Measurements from ENCODE around the gene TMEM116. TPM values are rescaled to one million over a fixed set of nuclear protein-coding genes. Genes with fewer than 3 reads are reported as not detected.
"Not testable (repeated sequence)": the region's sequence is repeated elsewhere in the genome, so short reads cannot be mapped to it uniquely, and the experiment has no call there.

Gene TMEM116
- total and polyA plus RNA-seq, 12 donors, result 13.3 to 54.1 (median 39.0) TPM

DNA sequence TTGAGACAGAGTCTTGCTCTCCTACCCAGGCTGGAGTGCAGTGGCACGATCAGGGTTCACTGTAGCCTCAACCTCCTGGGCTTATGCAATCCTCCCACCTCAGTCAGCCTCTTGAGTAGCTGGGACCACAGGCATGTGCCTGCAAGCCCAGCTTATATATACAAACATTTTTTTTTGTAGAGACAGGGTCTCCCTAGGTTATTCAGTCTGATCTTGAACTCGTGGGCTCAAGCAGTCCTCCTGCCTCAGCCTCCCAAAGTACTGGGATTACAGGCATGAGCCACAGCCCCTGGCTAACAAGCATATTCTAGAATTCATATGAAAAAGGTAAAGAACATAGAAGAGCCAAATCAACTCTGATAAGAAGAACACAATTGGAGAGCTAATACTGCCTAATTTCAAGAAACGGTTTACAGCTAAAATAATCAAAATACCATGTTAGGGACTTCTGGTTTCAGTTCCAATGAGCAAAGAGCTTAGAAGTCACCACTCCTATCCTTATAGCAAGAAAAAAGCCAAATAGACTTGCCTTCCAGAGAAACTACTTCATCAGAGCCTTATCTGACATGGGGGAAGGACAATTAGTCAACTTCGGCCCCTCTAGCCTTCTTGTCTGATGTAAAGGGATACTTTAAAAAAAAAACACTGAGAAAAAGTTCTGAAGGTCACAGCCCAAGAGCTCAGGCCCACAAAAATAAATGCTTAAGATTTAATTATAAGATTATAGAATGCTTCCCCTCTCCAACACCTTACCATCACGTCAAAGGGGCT, 37.6 kb downstream of the TMEM116 start:
- ATAC-seq (no peak), DNase-seq (no peak)
- WGBS, 2 donors, result 79 to 83% methylated on average over 5 of the region's 5 CpGs
- TF ChIP-seq, protein P1, sequence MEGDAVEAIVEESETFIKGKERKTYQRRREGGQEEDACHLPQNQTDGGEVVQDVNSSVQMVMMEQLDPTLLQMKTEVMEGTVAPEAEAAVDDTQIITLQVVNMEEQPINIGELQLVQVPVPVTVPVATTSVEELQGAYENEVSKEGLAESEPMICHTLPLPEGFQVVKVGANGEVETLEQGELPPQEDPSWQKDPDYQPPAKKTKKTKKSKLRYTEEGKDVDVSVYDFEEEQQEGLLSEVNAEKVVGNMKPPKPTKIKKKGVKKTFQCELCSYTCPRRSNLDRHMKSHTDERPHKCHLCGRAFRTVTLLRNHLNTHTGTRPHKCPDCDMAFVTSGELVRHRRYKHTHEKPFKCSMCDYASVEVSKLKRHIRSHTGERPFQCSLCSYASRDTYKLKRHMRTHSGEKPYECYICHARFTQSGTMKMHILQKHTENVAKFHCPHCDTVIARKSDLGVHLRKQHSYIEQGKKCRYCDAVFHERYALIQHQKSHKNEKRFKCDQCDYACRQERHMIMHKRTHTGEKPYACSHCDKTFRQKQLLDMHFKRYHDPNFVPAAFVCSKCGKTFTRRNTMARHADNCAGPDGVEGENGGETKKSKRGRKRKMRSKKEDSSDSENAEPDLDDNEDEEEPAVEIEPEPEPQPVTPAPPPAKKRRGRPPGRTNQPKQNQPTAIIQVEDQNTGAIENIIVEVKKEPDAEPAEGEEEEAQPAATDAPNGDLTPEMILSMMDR (IDR thresholded peaks at IDR 0.05), result no peak
- Histone ChIP-seq H3K36me3 (peaks cover 0 to 35% (median 0%) of the 10 kb centered on the region in 9 donors), H3K27me3 (no peaks in the 10 kb centered on the region), H3K9me3 (peaks cover 0 to 17% (median 10%) of the 10 kb centered on the region in 11 donors), H3K4me1 (peaks cover 0 to 2% (median 0%) of the 10 kb centered on the region in 9 donors), H3K27ac (no peak overlapping the region), H3K4me3 (no peak overlapping the region)
- intact Hi-C loops (cut with DNase I), result no loop called here

DNA sequence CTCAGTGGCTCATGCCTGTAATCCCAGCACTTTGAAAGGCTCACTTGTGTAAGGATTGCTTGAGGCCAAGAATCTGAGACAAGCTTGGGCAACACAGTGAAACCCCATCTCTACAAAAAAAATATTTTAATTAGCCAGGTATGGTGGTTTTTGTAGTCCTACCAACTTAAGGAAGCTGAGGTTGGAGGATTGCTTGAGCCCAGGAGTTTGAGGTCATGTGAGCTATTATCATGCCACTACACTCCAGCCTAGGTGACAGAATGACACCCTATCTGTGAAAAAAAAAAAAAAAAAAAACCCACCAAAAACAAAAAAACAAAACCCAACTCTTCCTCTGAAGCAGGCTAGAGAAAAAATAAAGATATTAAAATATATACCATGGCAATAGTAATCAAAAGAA, 41.2 kb downstream of the TMEM116 start:
- Histone ChIP-seq H3K27me3 (no peaks in the 10 kb centered on the region), H3K27ac (no peak overlapping the region), H3K4me1 (no peaks in the 10 kb centered on the region), H3K9me3 (peaks cover 0 to 27% (median 14%) of the 10 kb centered on the region in 11 donors), H3K36me3 (peaks cover 0 to 24% (median 0%) of the 10 kb centered on the region in 9 donors), H3K4me3 (no peak overlapping the region)
- TF ChIP-seq, protein P1 (IDR thresholded peaks at IDR 0.05), result no peak
- ATAC-seq, result no peak
- DNase-seq, result no peak
- intact Hi-C loops (cut with DNase I), result no loop called here

DNA sequence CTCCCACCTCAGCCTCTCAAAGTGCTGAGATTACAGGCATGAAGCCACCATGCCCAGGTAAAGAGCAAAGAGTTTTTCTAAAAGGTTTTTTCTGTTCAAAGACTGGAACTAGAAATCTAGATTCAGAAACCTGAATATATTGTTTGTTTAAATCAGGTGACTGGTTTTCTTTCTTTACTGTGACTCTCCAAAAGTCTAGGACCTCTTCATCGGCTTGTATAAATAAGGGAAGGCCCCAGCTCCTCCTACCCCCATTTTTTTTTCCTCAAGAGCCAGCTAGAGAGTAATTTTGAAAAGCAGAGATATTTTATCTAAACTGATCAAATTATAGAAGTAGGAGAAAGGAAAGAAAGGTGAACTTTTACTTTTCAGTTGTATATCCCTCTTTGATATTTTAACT, 48.0 kb downstream of the TMEM116 start:
- no peaks in the 10 kb centered on the region for H3K27me3 ChIP-seq
- ATAC-seq (no peak), DNase-seq (no peak)
- H3K4me3 ChIP-seq, result no peak overlapping the region
- intact Hi-C loops (cut with DNase I), result loop anchor here in 1 of 10 donors (5.0 kb wide), 1 partner anchor 292 kb away; no protein-coding TSS in a partner anchor
- TF ChIP-seq, protein P1 (IDR thresholded peaks at IDR 0.05), result no peak
- no peaks in the 10 kb centered on the region for H3K4me1 ChIP-seq
- H3K36me3 ChIP-seq, result peaks cover 0 to 32% (median 0%) of the 10 kb centered on the region in 9 donors
- peaks cover 0 to 28% (median 4%) of the 10 kb centered on the region in 11 donors for H3K9me3 ChIP-seq
- H3K27ac ChIP-seq, result no peak overlapping the region
- WGBS, 2 donors, result 90 to 96% methylated on average over 1 of the region's 1 CpG

DNA sequence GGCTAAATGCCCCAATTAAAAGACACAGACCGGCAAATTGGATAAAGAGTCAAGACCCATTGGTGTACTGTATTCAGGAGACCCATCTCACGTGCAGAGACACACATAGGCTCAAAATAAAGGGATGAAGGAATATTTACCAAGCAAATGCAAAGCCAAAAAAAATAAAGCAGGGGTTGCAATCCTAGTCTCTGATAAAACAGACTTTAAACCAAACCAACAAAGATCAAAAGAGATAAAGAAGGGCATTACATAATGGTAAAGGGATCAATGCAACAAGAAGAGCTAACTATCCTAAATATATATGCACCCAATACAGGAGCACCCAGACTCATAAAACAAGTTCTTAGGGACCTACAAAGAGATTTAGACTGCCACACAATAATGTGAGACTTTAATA, 53.4 kb downstream of the TMEM116 start:
- ATAC-seq; intact Hi-C loops (cut with DNase I); H3K27ac ChIP-seq; H3K4me1 ChIP-seq; H3K4me3 ChIP-seq; H3K27me3 ChIP-seq; DNase-seq: not testable (repeated sequence)
- H3K9me3 ChIP-seq, result peaks cover 0 to 33% (median 8%) of the 10 kb centered on the region in 11 donors
- WGBS, 2 donors, result 95 to 97% methylated on average over 2 of the region's 2 CpGs
- H3K36me3 ChIP-seq, result peaks cover 0 to 44% (median 0%) of the 10 kb centered on the region in 9 donors

DNA sequence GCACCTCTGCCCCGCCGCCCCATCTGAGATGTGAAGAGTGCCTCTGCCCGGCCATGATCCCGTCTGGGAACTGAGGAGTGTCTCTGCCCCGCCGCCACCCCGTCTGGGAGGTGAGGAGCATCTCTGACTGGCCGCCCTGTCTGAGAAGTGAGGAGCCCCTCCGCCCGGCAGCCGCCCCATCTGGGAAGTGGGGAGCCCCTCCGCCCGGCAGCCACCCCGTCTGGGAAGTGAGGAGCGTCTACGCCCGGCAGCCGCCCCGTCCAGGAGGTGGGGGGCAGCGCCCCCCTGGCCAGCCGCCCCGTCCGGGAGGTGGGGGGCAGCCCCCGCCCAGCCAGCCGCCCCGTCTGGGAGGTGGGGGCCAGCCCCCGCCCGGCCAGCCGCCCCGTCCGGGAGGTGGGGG, 55.7 kb downstream of the TMEM116 start:
- DNase-seq; ATAC-seq; H3K4me1 ChIP-seq; H3K4me3 ChIP-seq; intact Hi-C loops (cut with DNase I); H3K27me3 ChIP-seq; H3K27ac ChIP-seq: not testable (repeated sequence)
- peaks cover 0 to 32% (median 0%) of the 10 kb centered on the region in 9 donors for H3K36me3 ChIP-seq
- H3K9me3 ChIP-seq, result peaks cover 0 to 28% (median 6%) of the 10 kb centered on the region in 11 donors
- 96 to 97% methylated on average over 22 to 31 of the region's 31 CpGs for WGBS, 2 donors
